Stomach (tissue), 4 donors: ENCODE data around the gene BCAS3.

Experiments
- EP300 ChIP-seq: sonication (generic); formaldehyde crosslinking; IDR thresholded peaks from one replicate; pipeline ENCODE4 v1.6.1; 2017; ENCODE audit warnings: antibody characterized with exemption
- POLR2A ChIP-seq, 4 donors: fragments of 450-650 bp; IDR thresholded peaks; one replicate each; pipeline ENCODE4 v1.6.1; 2016; ENCODE audit warnings: antibody characterized with exemption in 4 of 4, control low read depth in 2 of 4, mild to moderate bottlenecking in 1 of 4, moderate library complexity in 1 of 4
- TF ChIP-seq, protein P1 (sequence below), 7 experiments: fragments of 450-650 bp in 4 of 7; fragments of 200-600 bp in 3 of 7; sonication (generic) in 3 of 7; IDR thresholded peaks; one replicate each; pipeline ENCODE4 v1.5.1; 2016 to 2019; ENCODE audit warnings: antibody characterized with exemption in 7 of 7, control low read depth in 2 of 7, mild to moderate bottlenecking in 1 of 7

- TF ChIP-seq, protein P1, sequence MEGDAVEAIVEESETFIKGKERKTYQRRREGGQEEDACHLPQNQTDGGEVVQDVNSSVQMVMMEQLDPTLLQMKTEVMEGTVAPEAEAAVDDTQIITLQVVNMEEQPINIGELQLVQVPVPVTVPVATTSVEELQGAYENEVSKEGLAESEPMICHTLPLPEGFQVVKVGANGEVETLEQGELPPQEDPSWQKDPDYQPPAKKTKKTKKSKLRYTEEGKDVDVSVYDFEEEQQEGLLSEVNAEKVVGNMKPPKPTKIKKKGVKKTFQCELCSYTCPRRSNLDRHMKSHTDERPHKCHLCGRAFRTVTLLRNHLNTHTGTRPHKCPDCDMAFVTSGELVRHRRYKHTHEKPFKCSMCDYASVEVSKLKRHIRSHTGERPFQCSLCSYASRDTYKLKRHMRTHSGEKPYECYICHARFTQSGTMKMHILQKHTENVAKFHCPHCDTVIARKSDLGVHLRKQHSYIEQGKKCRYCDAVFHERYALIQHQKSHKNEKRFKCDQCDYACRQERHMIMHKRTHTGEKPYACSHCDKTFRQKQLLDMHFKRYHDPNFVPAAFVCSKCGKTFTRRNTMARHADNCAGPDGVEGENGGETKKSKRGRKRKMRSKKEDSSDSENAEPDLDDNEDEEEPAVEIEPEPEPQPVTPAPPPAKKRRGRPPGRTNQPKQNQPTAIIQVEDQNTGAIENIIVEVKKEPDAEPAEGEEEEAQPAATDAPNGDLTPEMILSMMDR (IDR thresholded peaks at IDR 0.05) = no peak
- TF ChIP-seq POLR2A (IDR thresholded peaks at IDR 0.05) (no peak), EP300 (no peak)
Measured at GRCh38 chr17:61286449-61286848, 608.8 kb downstream of the BCAS3 start.
